CD4-positive, CD25-positive, alpha-beta regulatory T cell (primary cell): ENCODE data around the gene ATP6V1C2. TPM values are rescaled to one million over a fixed set of nuclear protein-coding genes. Genes with fewer than 3 reads are reported as not detected.
A peak's percentile ranks its signal among the peaks of the same experiment; 100 is the strongest.

Source experiments
- ATAC-seq, 2 donors: fragments of 150-1000 bp; cut with Tn5 transposase; one replicate each; pipeline ENCODE4 v1.10.0; 2021; ENCODE audit warnings: low read depth in 2 of 2, moderate number of reproducible peaks in 2 of 2, moderate library complexity in 1 of 2
- DNase-seq, 3 donors: peaks; one replicate each; pipeline versions ENCODE4 v3.0.0 to v3.0.0-alpha.2; 2012 to 2022; ENCODE audit warnings: mixed read lengths in 1 of 3
- H3K27ac ChIP-seq: one replicate; pipeline ENCODE4 v1.7.0; 2013; ENCODE audit warnings: mild to moderate bottlenecking, low read length; ENCODE audit not compliant: insufficient read depth, poor library complexity, severe bottlenecking
- H3K27me3 ChIP-seq: one replicate; pipeline ENCODE4 v1.7.0; 2013; ENCODE audit warnings: low read length; ENCODE audit not compliant: control insufficient read depth, insufficient read depth
- H3K36me3 ChIP-seq: one replicate; pipeline ENCODE4 v1.7.0; 2013; ENCODE audit warnings: mild to moderate bottlenecking, low read length, moderate library complexity; ENCODE audit not compliant: control insufficient read depth, insufficient read depth
- H3K4me1 ChIP-seq: 2 replicates; pipeline ENCODE4 v1.7.0; 2013; ENCODE audit warnings: mild to moderate bottlenecking, low read length; ENCODE audit not compliant: insufficient read depth, control insufficient read depth, poor library complexity, severe bottlenecking
- H3K4me3 ChIP-seq: one replicate; pipeline ENCODE4 v1.7.0; 2013; ENCODE audit warnings: low read depth, mild to moderate bottlenecking, low read length, moderate library complexity
- H3K9me3 ChIP-seq, 2 experiments: 1 replicate in 1 of 2; 2 replicates in 1 of 2; pipeline ENCODE4 v1.7.0; 2013; ENCODE audit warnings: low read length in 2 of 2, mild to moderate bottlenecking in 1 of 2, moderate library complexity in 1 of 2; ENCODE audit not compliant: control insufficient read depth in 2 of 2
- H3K27ac Mint-ChIP-seq, 3 donors: one replicate each; pipeline ENCODE4 v1.8.0; 2020 to 2022; ENCODE audit warnings: mild to moderate bottlenecking in 3 of 3, mixed read lengths in 3 of 3, moderate library complexity in 2 of 3
- H3K27me3 Mint-ChIP-seq: one replicate; pipeline ENCODE4 v1.8.0; 2022; ENCODE audit warnings: mild to moderate bottlenecking, mixed read lengths
- H3K36me3 Mint-ChIP-seq: one replicate; pipeline ENCODE4 v1.8.0; 2020; ENCODE audit warnings: mixed read lengths
- H3K4me1 Mint-ChIP-seq, 4 donors: one replicate each; pipeline ENCODE4 v1.8.0; 2020 to 2022; ENCODE audit warnings: mixed read lengths in 4 of 4, mild to moderate bottlenecking in 1 of 4
- H3K4me3 Mint-ChIP-seq, 4 donors: one replicate each; pipeline ENCODE4 v1.8.0; 2020 to 2022; ENCODE audit warnings: mild to moderate bottlenecking in 4 of 4, mixed read lengths in 4 of 4, moderate library complexity in 3 of 4
- H3K9me3 Mint-ChIP-seq, 7 donors: one replicate each; pipeline ENCODE4 v1.8.0; 2020 to 2022; ENCODE audit warnings: mixed read lengths in 7 of 7, mild to moderate bottlenecking in 3 of 7, moderate library complexity in 2 of 7
- polyA plus RNA-seq, 4 donors: library from polyadenylated mRNA; unstranded; fragments of 300-500 nt; fragmentation: Illumina TruSeq; gene quantifications; one replicate each; pipeline ENCODE4 v1.2.3, GENCODE V29; 2021
- total RNA-seq: library from RNA; stranded (reverse); gene quantifications from one replicate; pipeline ENCODE4 v1.2.3, GENCODE V29; 2022

ATP6V1C2 gene
- total and polyA plus RNA-seq, 5 donors from 2014 or later: 0.09 to 0.11 TPM; not detected in 3

DNA sequence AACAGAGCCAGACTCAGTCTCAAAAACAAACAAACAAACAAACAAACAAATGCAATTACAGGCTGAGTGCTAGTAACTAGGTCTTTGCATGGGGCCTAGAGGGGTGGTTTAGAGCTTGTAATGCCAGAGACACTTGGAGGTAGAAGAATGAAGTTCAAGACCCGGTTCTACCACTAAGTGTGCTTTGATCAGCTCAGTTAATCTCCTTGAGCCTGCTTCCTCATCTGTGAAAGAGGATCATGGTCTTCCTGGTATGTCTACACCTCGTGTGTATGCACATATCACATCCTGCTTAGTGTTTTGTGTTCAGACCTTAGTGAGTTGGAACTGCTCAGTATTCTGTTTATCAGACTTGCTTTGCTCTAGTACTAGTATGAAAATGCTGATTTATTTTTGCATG, 4.8 kb upstream of the ATP6V1C2 start:
- Mint-ChIP-seq H3K9me3 (no peaks in the 10 kb centered on the region), H3K4me3 (no peak overlapping the region), H3K27me3 (peaks cover 68% of the 10 kb centered on the region), H3K36me3 (no peaks in the 10 kb centered on the region), H3K27ac (no peak overlapping the region), H3K4me1 (peaks cover 0 to 11% (median 1%) of the 10 kb centered on the region in 4 donors)
- Histone ChIP-seq H3K27ac (no peak overlapping the region), H3K27me3 (peaks cover 14% of the 10 kb centered on the region), H3K4me1 (peaks cover under 1% of the 10 kb centered on the region), H3K4me3 (no peak overlapping the region), H3K9me3 (no peaks in the 10 kb centered on the region), H3K36me3 (no peaks in the 10 kb centered on the region)
- ATAC-seq (no peak), DNase-seq (no peak)

- no peak overlapping the region for H3K4me3 Mint-ChIP-seq
- peaks cover 9% of the 10 kb centered on the region for H3K4me1 ChIP-seq
- H3K9me3 Mint-ChIP-seq: no peaks in the 10 kb centered on the region
- no peak overlapping the region for H3K27ac ChIP-seq
- peaks cover 19% of the 10 kb centered on the region for H3K27me3 ChIP-seq
- peaks cover 0 to 13% (median under 1%) of the 10 kb centered on the region in 4 donors for H3K4me1 Mint-ChIP-seq
- no peaks in the 10 kb centered on the region for H3K36me3 ChIP-seq
- no peaks in the 10 kb centered on the region for H3K9me3 ChIP-seq
- ATAC-seq (no peak), DNase-seq (no peak)
- H3K36me3 Mint-ChIP-seq: no peaks in the 10 kb centered on the region
- H3K27ac Mint-ChIP-seq: no peak overlapping the region
- H3K4me3 ChIP-seq: no peak overlapping the region
- H3K27me3 Mint-ChIP-seq: peaks cover 71% of the 10 kb centered on the region
These were observed 3.8 kb upstream of the ATP6V1C2 start for GRCh38 chr2:10717628-10718027.

GRCh38 chr2:10720306-10720705, 1.1 kb upstream of the ATP6V1C2 start:
- H3K4me3 Mint-ChIP-seq: peak overlapping the region; percentile 6 to 72 (median 60)
- no peak overlapping the region for H3K27ac Mint-ChIP-seq
- H3K4me1 ChIP-seq: peaks cover 9% of the 10 kb centered on the region
- ATAC-seq (no peak), DNase-seq (no peak)
- peaks cover 76% of the 10 kb centered on the region for H3K27me3 Mint-ChIP-seq
- no peak overlapping the region for H3K4me3 ChIP-seq
- no peaks in the 10 kb centered on the region for H3K9me3 Mint-ChIP-seq
- H3K36me3 ChIP-seq: no peaks in the 10 kb centered on the region
- H3K9me3 ChIP-seq: no peaks in the 10 kb centered on the region
- peaks cover 0 to 15% (median 6%) of the 10 kb centered on the region in 4 donors for H3K4me1 Mint-ChIP-seq
- no peak overlapping the region for H3K27ac ChIP-seq
- no peaks in the 10 kb centered on the region for H3K36me3 Mint-ChIP-seq
- H3K27me3 ChIP-seq: peaks cover 31% of the 10 kb centered on the region

- no peak for ATAC-seq
- peak overlapping the region; percentile 10 to 72 (median 60) for H3K4me3 Mint-ChIP-seq
- no peaks in the 10 kb centered on the region for H3K36me3 Mint-ChIP-seq
- no peak overlapping the region for H3K27ac Mint-ChIP-seq
- no peak for DNase-seq
- H3K27me3 Mint-ChIP-seq: peaks cover 75% of the 10 kb centered on the region
- Histone ChIP-seq H3K4me1 (peaks cover 9% of the 10 kb centered on the region), H3K36me3 (no peaks in the 10 kb centered on the region), H3K9me3 (no peaks in the 10 kb centered on the region), H3K27me3 (peaks cover 31% of the 10 kb centered on the region), H3K4me3 (no peak overlapping the region), H3K27ac (no peak overlapping the region)
- peaks cover 0 to 15% (median 6%) of the 10 kb centered on the region in 4 donors for H3K4me1 Mint-ChIP-seq
- no peaks in the 10 kb centered on the region for H3K9me3 Mint-ChIP-seq
These were observed 459 bp upstream of the ATP6V1C2 start for GRCh38 chr2:10720947-10721395.

DNA sequence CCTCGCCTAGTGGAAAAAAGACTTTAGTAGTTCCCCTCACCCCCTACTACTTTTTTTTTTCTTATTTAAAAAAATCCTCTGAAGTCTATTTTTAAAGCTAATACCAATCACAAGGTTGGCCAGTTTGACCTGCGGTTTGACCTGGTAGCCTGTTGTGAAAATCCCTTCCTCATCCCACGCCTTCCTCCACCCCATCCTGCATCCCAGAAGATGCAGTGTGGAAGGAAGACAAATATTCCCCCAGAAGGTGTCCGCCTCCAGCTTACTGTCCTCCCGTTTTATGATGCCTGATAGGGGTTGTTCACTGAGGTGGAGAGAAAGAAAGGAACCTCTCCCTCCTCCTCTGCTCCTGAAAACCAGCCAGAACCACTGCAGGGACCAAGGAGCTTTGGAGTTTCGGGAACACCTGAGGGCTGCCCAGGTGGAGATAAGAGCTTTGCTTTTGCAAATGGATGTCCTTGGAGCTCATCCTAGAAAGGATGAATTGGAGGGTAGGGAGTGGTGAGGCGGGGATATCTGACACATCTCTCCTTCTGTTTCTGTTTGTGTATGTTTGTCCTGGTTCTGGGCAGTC, 909 bp downstream of the ATP6V1C2 start:
- ATAC-seq: no peak
- no peak for DNase-seq
- no peaks in the 10 kb centered on the region for H3K9me3 ChIP-seq
- H3K4me1 ChIP-seq: peaks cover 9% of the 10 kb centered on the region
- no peak overlapping the region for H3K4me3 ChIP-seq
- Mint-ChIP-seq H3K9me3 (peaks cover 0 to 2% (median 0%) of the 10 kb centered on the region in 7 donors), H3K27me3 (peaks cover 71% of the 10 kb centered on the region), H3K4me3 (peak overlapping the region in 2 of 4 donors; percentile 76 to 77), H3K36me3 (no peaks in the 10 kb centered on the region), H3K27ac (no peak overlapping the region), H3K4me1 (peaks cover 0 to 15% (median 6%) of the 10 kb centered on the region in 4 donors)
- H3K36me3 ChIP-seq: no peaks in the 10 kb centered on the region
- H3K27ac ChIP-seq: no peak overlapping the region
- H3K27me3 ChIP-seq: peaks cover 31% of the 10 kb centered on the region

GRCh38 chr2:10732924-10733565, 11.6 kb downstream of the ATP6V1C2 start:
- H3K36me3 Mint-ChIP-seq: no peaks in the 10 kb centered on the region
- no peak overlapping the region for H3K4me3 ChIP-seq
- H3K9me3 Mint-ChIP-seq: no peaks in the 10 kb centered on the region
- no peak overlapping the region for H3K27ac Mint-ChIP-seq
- no peaks in the 10 kb centered on the region for H3K9me3 ChIP-seq
- H3K36me3 ChIP-seq: no peaks in the 10 kb centered on the region
- no peaks in the 10 kb centered on the region for H3K27me3 ChIP-seq
- H3K27me3 Mint-ChIP-seq: peaks cover 36% of the 10 kb centered on the region
- DNase-seq (no peak), ATAC-seq (no peak)
- H3K4me3 Mint-ChIP-seq: no peak overlapping the region
- no peaks in the 10 kb centered on the region for H3K4me1 Mint-ChIP-seq
- no peaks in the 10 kb centered on the region for H3K4me1 ChIP-seq
- H3K27ac ChIP-seq: no peak overlapping the region

- Histone ChIP-seq H3K4me3 (no peak overlapping the region), H3K9me3 (no peaks in the 10 kb centered on the region), H3K36me3 (no peaks in the 10 kb centered on the region), H3K27me3 (no peaks in the 10 kb centered on the region), H3K27ac (no peak overlapping the region), H3K4me1 (no peaks in the 10 kb centered on the region)
- Mint-ChIP-seq H3K9me3 (no peaks in the 10 kb centered on the region), H3K27ac (no peak overlapping the region), H3K27me3 (peaks cover 37% of the 10 kb centered on the region), H3K4me3 (no peak overlapping the region), H3K4me1 (no peaks in the 10 kb centered on the region), H3K36me3 (no peaks in the 10 kb centered on the region)
- ATAC-seq (no peak), DNase-seq (no peak)
These were observed 12.1 kb downstream of the ATP6V1C2 start for GRCh38 chr2:10733566-10733925.

- no peaks in the 10 kb centered on the region for H3K36me3 Mint-ChIP-seq
- H3K27ac Mint-ChIP-seq: no peak overlapping the region
- Histone ChIP-seq H3K27me3 (no peaks in the 10 kb centered on the region), H3K9me3 (no peaks in the 10 kb centered on the region), H3K4me3 (no peak overlapping the region), H3K36me3 (no peaks in the 10 kb centered on the region), H3K27ac (no peak overlapping the region), H3K4me1 (no peaks in the 10 kb centered on the region)
- H3K9me3 Mint-ChIP-seq: no peaks in the 10 kb centered on the region
- peaks cover 37% of the 10 kb centered on the region for H3K27me3 Mint-ChIP-seq
- no peak for DNase-seq
- H3K4me1 Mint-ChIP-seq: no peaks in the 10 kb centered on the region
- no peak overlapping the region for H3K4me3 Mint-ChIP-seq
- ATAC-seq: no peak
These were observed 12.6 kb downstream of the ATP6V1C2 start for GRCh38 chr2:10733980-10734379.
